K562 (cell line): ENCODE measurements around the gene ADAMTS14. TPM values are rescaled to one million over a fixed set of nuclear protein-coding genes. Genes with fewer than 3 reads are reported as not detected.

ENCODE experiments used
- BCOR ChIP-seq: fragments of 450-650 bp; IDR thresholded peaks from 2 replicates; pipeline ENCODE4 v1.6.1; 2016
- CTBP1 ChIP-seq: fragments of 450-650 bp; IDR thresholded peaks from 2 replicates; pipeline ENCODE4 v1.6.1; 2016; ENCODE audit warnings: borderline replicate concordance
- E2F6 ChIP-seq, 2 experiments: IDR thresholded peaks; 2 replicates each; pipeline ENCODE4 v1.6.1; 2011; ENCODE audit warnings: borderline replicate concordance in 1 of 2, control low read depth in 1 of 2, low read depth in 1 of 2, low read length in 1 of 2, mild to moderate bottlenecking in 1 of 2, mixed read lengths in 1 of 2, moderate library complexity in 1 of 2; ENCODE audit not compliant: insufficient read depth in 1 of 2, insufficient read length in 1 of 2, poor library complexity in 1 of 2, severe bottlenecking in 1 of 2; ENCODE audit errors: extremely low read depth in 1 of 2
- ELF2 ChIP-seq: fragments of 250-450 bp; sonication (Bioruptor Pico); IDR thresholded peaks from 2 replicates; pipeline ENCODE4 v1.5.0; 2021; ENCODE audit warnings: mild to moderate bottlenecking
- NR3C1 ChIP-seq: sonication (generic); formaldehyde crosslinking; IDR thresholded peaks from 2 replicates; pipeline ENCODE4 v1.8.1; 2022; ENCODE audit warnings: missing genetic modification reagents
- SLC30A9 ChIP-seq: fragments of 250-450 bp; sonication (Bioruptor Pico); IDR thresholded peaks from 2 replicates; pipeline ENCODE4 v1.8.0; 2022; ENCODE audit warnings: mild to moderate bottlenecking, moderate library complexity
- SP1 ChIP-seq: sonication (generic); formaldehyde crosslinking; IDR thresholded peaks from 2 replicates; pipeline ENCODE4 v1.8.1; 2022; ENCODE audit warnings: mild to moderate bottlenecking, missing genetic modification reagents
- TCF3 ChIP-seq: sonication (generic); formaldehyde crosslinking; IDR thresholded peaks from 2 replicates; pipeline ENCODE4 v1.4.0; 2020; ENCODE audit warnings: mild to moderate bottlenecking, missing genetic modification reagents
- THRB ChIP-seq: fragments of 450-650 bp; formaldehyde crosslinking; conservative IDR thresholded peaks from 2 replicates; pipeline ENCODE4 v1.4.0; 2022; ENCODE audit warnings: mild to moderate bottlenecking, missing genetic modification characterization
- ZNF133 ChIP-seq: fragments of 250-450 bp; sonication (Bioruptor Pico); IDR thresholded peaks from 2 replicates; pipeline ENCODE4 v1.4.0; 2020; ENCODE audit warnings: mild to moderate bottlenecking
- ZNF77 ChIP-seq: fragments of 250-450 bp; sonication (Bioruptor Pico); IDR thresholded peaks from 2 replicates; pipeline ENCODE4 v1.5.0; 2020
- polyA plus RNA-seq, 8 experiments: library from polyadenylated mRNA; depleted of rRNA in 4 of 8; stranded (reverse) in 5 of 8; unstranded in 3 of 8; fragments of >200 nt; fragmentation: Nextera tagmentation in 2 of 8; fragmentation: Illumina TruSeq in 1 of 8; extraction: Ambion mirVana in 2 of 8; extraction: Trizol in 1 of 8; gene quantifications; 2 replicates each; pipeline versions ENCODE4 v1.2.1 to v1.2.3, GENCODE V29; 2011 to 2014; ENCODE audit warnings: inconsistent platforms in 1 of 8, missing spikeins in 1 of 8
- total RNA-seq, 7 experiments: library from RNA; depleted of rRNA in 6 of 7; stranded (reverse); fragments of >200 nt in 6 of 7; fragmentation: Illumina TruSeq in 2 of 7; extraction: Trizol in 2 of 7; gene quantifications; 2 replicates each; pipeline versions ENCODE4 v1.2.1 to v1.2.3, GENCODE V29; 2011 to 2021; ENCODE audit warnings: low replicate concordance in 1 of 7
- TF ChIP-seq, protein P1 (sequence below): fragments of 250-450 bp; sonication (Bioruptor Pico); IDR thresholded peaks from 2 replicates; pipeline ENCODE4 v1.4.0; 2020; ENCODE audit warnings: mild to moderate bottlenecking, moderate library complexity, borderline replicate concordance

ADAMTS14 gene
- total and polyA plus RNA-seq, 9 of the 15 experiments (the other 6 are each of a cell fraction or from before 2014, with no cell fraction given): 0.04 to 37.4 (median 15.9) TPM

GRCh38 chr10:70666960-70667798, 5.1 kb upstream of the ADAMTS14 start (continued):
- peak in 1 of 2 experiments; percentile 46 for TF ChIP-seq E2F6 (IDR thresholded peaks at IDR 0.05; ENCODE audit: borderline replicate concordance in 1 of 2, extremely low read depth in 1 of 2, insufficient read depth in 1 of 2, insufficient read length in 1 of 2, low read depth in 1 of 2, low read length in 1 of 2, poor library complexity in 1 of 2, severe bottlenecking in 1 of 2)
- peak; percentile 82; the same call in 1 of the 2 replicates for TF ChIP-seq THRB (CRISPR knock-in tag)
- TF ChIP-seq, protein P1, sequence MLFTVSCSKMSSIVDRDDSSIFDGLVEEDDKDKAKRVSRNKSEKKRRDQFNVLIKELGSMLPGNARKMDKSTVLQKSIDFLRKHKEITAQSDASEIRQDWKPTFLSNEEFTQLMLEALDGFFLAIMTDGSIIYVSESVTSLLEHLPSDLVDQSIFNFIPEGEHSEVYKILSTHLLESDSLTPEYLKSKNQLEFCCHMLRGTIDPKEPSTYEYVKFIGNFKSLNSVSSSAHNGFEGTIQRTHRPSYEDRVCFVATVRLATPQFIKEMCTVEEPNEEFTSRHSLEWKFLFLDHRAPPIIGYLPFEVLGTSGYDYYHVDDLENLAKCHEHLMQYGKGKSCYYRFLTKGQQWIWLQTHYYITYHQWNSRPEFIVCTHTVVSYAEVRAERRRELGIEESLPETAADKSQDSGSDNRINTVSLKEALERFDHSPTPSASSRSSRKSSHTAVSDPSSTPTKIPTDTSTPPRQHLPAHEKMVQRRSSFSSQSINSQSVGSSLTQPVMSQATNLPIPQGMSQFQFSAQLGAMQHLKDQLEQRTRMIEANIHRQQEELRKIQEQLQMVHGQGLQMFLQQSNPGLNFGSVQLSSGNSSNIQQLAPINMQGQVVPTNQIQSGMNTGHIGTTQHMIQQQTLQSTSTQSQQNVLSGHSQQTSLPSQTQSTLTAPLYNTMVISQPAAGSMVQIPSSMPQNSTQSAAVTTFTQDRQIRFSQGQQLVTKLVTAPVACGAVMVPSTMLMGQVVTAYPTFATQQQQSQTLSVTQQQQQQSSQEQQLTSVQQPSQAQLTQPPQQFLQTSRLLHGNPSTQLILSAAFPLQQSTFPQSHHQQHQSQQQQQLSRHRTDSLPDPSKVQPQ (CRISPR knock-in tag): no peak; the same call in 1 of the 2 replicates
- TF ChIP-seq NR3C1: no peak
- peak; percentile 99 for TF ChIP-seq CTBP1
- TF ChIP-seq TCF3 (CRISPR knock-in tag): peak; percentile 97
- TF ChIP-seq ELF2: peak; percentile 76
- TF ChIP-seq ZNF77 (CRISPR knock-in tag): no peak
- peak; percentile 87 for TF ChIP-seq BCOR
- peak; percentile 85; the same call in 1 of the 2 replicates for TF ChIP-seq ZNF133 (CRISPR knock-in tag)
- TF ChIP-seq SLC30A9 (CRISPR knock-in tag): no peak
- TF ChIP-seq SP1 (CRISPR knock-in tag): peak; percentile 51; the same call in 1 of the 2 replicates
